ENCODE data around the gene NSD2.
"Not testable (repeated sequence)": the region's sequence is repeated elsewhere in the genome, so short reads cannot be mapped to it uniquely, and the experiment has no call there.

The NSD2 gene

GRCh38 chr4:1842339-1842895, 28.8 kb upstream of the NSD2 start:
- DNase-seq: no peak

GRCh38 chr4:1842993-1843448, 28.2 kb upstream of the NSD2 start:
- DNase-seq: no peak

- no peak for DNase-seq
These were observed 27.3 kb upstream of the NSD2 start for GRCh38 chr4:1843852-1844251.

GRCh38 chr4:1844618-1845017, 26.6 kb upstream of the NSD2 start:
- DNase-seq: not testable (repeated sequence)

GRCh38 chr4:1846580-1846979, 24.6 kb upstream of the NSD2 start:
- DNase-seq: no peak

- DNase-seq: no peak
These were observed 20.9 kb upstream of the NSD2 start for GRCh38 chr4:1850276-1850675.

- no peak for DNase-seq
These were observed 20.0 kb upstream of the NSD2 start for GRCh38 chr4:1851160-1851559.

- DNase-seq: no peak
These were observed 19.4 kb upstream of the NSD2 start for GRCh38 chr4:1851575-1852410.

GRCh38 chr4:1852904-1853623, 18.1 kb upstream of the NSD2 start:
- no peak for DNase-seq

GRCh38 chr4:1854752-1855151, 16.4 kb upstream of the NSD2 start:
- DNase-seq: no peak

- no peak for DNase-seq
These were observed 15.7 kb upstream of the NSD2 start for GRCh38 chr4:1855333-1856070.

- peak; percentile 73 for DNase-seq
These were observed 14.9 kb upstream of the NSD2 start, which contains the start of gene LETM1 for GRCh38 chr4:1856071-1856942. Gene LETM1, minus strand, starts transcription at chr4:1856156. Its CDS starts 206 bp downstream, at chr4:1855950.

GRCh38 chr4:1856943-1857699, 14.1 kb upstream of the NSD2 start:
- no peak for DNase-seq

GRCh38 chr4:1857931-1858330, 13.3 kb upstream of the NSD2 start:
- no peak for DNase-seq

- DNase-seq: no peak
These were observed 11.8 kb upstream of the NSD2 start for GRCh38 chr4:1859389-1859753.

- no peak for DNase-seq
These were observed 8.9 kb upstream of the NSD2 start for GRCh38 chr4:1862055-1862911.

- DNase-seq: no peak
These were observed 8.3 kb upstream of the NSD2 start for GRCh38 chr4:1862961-1863296.

GRCh38 chr4:1863297-1864033, 7.7 kb upstream of the NSD2 start:
- DNase-seq: no peak
